ENCODE results near the gene CD82. TPM values are rescaled to one million over a fixed set of nuclear protein-coding genes. Genes with fewer than 3 reads are reported as not detected.
A peak's percentile ranks its signal among the peaks of the same experiment; 100 is the strongest.

Gene CD82
- total RNA-seq, 1 donor from 2014 or later, result 35.5 TPM

GRCh38 chr11:44583353-44583669 is 17.8 kb downstream of the CD82 start:
- Histone ChIP-seq H3K27me3 (ENCODE audit: control insufficient read depth in 3 of 3, insufficient read depth in 3 of 3, low read length in 3 of 3) (no peaks in the 10 kb centered on the region), H3K4me1 (ENCODE audit: control insufficient read depth in 3 of 3, insufficient read depth in 3 of 3, low read length in 3 of 3) (peaks cover 0 to 30% (median 22%) of the 10 kb centered on the region in 3 donors), H3K27ac (ENCODE audit: low read depth, low read length) (no peak overlapping the region), H3K4me3 (ENCODE audit: low read length in 3 of 3) (no peak overlapping the region), H3K9me3 (ENCODE audit: control insufficient read depth in 3 of 3, low read length in 3 of 3) (no peaks in the 10 kb centered on the region), H3K9ac (ENCODE audit: low read depth in 1 of 3, low read length in 3 of 3) (no peak overlapping the region), H3K36me3 (ENCODE audit: control insufficient read depth in 3 of 3, insufficient read depth in 3 of 3, low read length in 3 of 3) (peaks cover 0 to 3% (median 0%) of the 10 kb centered on the region in 3 donors)

- H3K4me3 ChIP-seq (ENCODE audit: low read length in 3 of 3), result no peak overlapping the region
- H3K9me3 ChIP-seq (ENCODE audit: control insufficient read depth in 3 of 3, low read length in 3 of 3), result no peaks in the 10 kb centered on the region
- peaks cover 0 to 25% (median 16%) of the 10 kb centered on the region in 3 donors for H3K4me1 ChIP-seq (ENCODE audit: control insufficient read depth in 3 of 3, insufficient read depth in 3 of 3, low read length in 3 of 3)
- peaks cover 0 to 3% (median 0%) of the 10 kb centered on the region in 3 donors for H3K36me3 ChIP-seq (ENCODE audit: control insufficient read depth in 3 of 3, insufficient read depth in 3 of 3, low read length in 3 of 3)
- H3K27me3 ChIP-seq (ENCODE audit: control insufficient read depth in 3 of 3, insufficient read depth in 3 of 3, low read length in 3 of 3), result no peaks in the 10 kb centered on the region
- H3K27ac ChIP-seq (ENCODE audit: low read depth, low read length), result no peak overlapping the region
- H3K9ac ChIP-seq (ENCODE audit: low read depth in 1 of 3, low read length in 3 of 3), result no peak overlapping the region
Observed at GRCh38 chr11:44585421-44585820, 20.0 kb downstream of the CD82 start.

DNA sequence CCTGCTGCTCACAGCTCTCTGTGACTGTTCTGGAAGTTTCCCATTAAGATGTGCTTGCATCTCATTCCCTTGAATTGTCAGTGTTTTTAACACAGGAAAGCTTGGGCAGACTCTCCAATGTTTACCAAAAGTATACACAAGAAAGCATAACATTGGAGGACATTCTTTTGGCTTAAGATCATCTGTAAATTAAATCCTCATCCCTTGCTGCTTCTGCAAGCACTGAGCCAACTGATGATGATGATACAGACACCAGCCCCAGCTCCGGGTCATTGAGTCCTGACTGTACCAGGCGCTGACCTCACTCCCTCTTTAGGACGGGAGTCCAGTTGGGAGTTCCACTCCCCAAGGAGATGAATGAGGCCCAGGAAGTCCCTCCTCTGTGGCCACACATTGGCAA is 23.8 kb downstream of the CD82 start:
- no peak overlapping the region for H3K9ac ChIP-seq (ENCODE audit: low read depth in 1 of 3, low read length in 3 of 3)
- H3K9me3 ChIP-seq (ENCODE audit: control insufficient read depth in 3 of 3, low read length in 3 of 3), result no peaks in the 10 kb centered on the region

DNA sequence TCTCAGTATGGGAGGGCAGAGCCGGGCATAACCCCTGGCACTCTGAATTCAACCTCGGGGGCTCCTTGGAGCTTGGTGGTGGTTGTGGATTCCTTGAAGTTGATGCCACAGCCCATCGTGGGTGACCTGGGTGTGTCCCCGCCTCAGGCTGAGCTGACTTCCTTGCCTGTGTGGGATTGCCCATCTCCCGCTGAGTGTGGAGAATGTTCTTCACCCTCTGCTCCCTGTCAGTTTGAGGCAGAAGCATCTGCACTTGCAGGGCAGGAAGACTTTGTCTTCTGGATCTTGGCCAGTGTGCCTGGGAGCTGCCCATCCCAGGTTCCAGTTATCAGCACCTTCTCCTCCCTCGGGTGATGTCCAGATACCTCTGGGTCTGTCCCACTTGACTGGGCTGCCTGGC is 25.3 kb downstream of the CD82 start:
- Histone ChIP-seq H3K36me3 (ENCODE audit: control insufficient read depth in 3 of 3, insufficient read depth in 3 of 3, low read length in 3 of 3) (peaks cover 0 to 5% (median 0%) of the 10 kb centered on the region in 3 donors), H3K27me3 (ENCODE audit: control insufficient read depth in 3 of 3, insufficient read depth in 3 of 3, low read length in 3 of 3) (no peaks in the 10 kb centered on the region), H3K27ac (ENCODE audit: low read depth, low read length) (no peak overlapping the region), H3K4me1 (ENCODE audit: control insufficient read depth in 3 of 3, insufficient read depth in 3 of 3, low read length in 3 of 3) (peaks cover 23 to 51% (median 31%) of the 10 kb centered on the region in 3 donors), H3K4me3 (ENCODE audit: low read length in 3 of 3) (no peak overlapping the region), H3K9me3 (ENCODE audit: control insufficient read depth in 3 of 3, low read length in 3 of 3) (no peaks in the 10 kb centered on the region), H3K9ac (ENCODE audit: low read depth in 1 of 3, low read length in 3 of 3) (no peak overlapping the region)

More for the DNA sequence above, 23.8 kb downstream of the CD82 start:
- H3K27ac ChIP-seq (ENCODE audit: low read depth, low read length), result no peak overlapping the region
- peaks cover 0 to 3% (median 0%) of the 10 kb centered on the region in 3 donors for H3K36me3 ChIP-seq (ENCODE audit: control insufficient read depth in 3 of 3, insufficient read depth in 3 of 3, low read length in 3 of 3)
- peaks cover 21 to 52% (median 31%) of the 10 kb centered on the region in 3 donors for H3K4me1 ChIP-seq (ENCODE audit: control insufficient read depth in 3 of 3, insufficient read depth in 3 of 3, low read length in 3 of 3)
- no peak overlapping the region for H3K4me3 ChIP-seq (ENCODE audit: low read length in 3 of 3)
- H3K27me3 ChIP-seq (ENCODE audit: control insufficient read depth in 3 of 3, insufficient read depth in 3 of 3, low read length in 3 of 3), result no peaks in the 10 kb centered on the region

DNA sequence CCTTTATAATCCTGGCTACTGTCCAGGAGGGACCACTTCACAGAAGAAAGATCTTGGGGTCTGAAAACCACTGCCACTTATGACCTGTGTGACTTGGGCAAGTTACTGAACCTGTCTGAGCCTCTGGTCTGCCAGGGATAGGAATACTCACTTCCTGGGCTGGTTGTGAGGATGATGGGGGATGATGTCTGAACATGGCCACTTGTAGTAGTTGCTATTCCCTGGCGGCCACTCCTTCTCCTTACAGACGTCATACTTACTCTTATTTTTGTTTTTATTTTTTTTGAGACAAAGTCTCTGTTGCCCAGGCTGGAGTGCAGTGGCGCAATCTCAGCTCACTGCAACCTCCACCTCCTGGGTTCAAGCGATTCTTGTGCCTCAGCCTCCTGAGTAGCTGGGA is 26.1 kb downstream of the CD82 start:
- Histone ChIP-seq H3K4me3 (ENCODE audit: low read length in 3 of 3) (no peak overlapping the region), H3K36me3 (ENCODE audit: control insufficient read depth in 3 of 3, insufficient read depth in 3 of 3, low read length in 3 of 3) (peaks cover 0 to 5% (median 0%) of the 10 kb centered on the region in 3 donors), H3K27ac (ENCODE audit: low read depth, low read length) (no peak overlapping the region), H3K9ac (ENCODE audit: low read depth in 1 of 3, low read length in 3 of 3) (no peak overlapping the region), H3K4me1 (ENCODE audit: control insufficient read depth in 3 of 3, insufficient read depth in 3 of 3, low read length in 3 of 3) (peaks cover 31 to 58% (median 38%) of the 10 kb centered on the region in 3 donors), H3K9me3 (ENCODE audit: control insufficient read depth in 3 of 3, low read length in 3 of 3) (no peaks in the 10 kb centered on the region), H3K27me3 (ENCODE audit: control insufficient read depth in 3 of 3, insufficient read depth in 3 of 3, low read length in 3 of 3) (no peaks in the 10 kb centered on the region)

DNA sequence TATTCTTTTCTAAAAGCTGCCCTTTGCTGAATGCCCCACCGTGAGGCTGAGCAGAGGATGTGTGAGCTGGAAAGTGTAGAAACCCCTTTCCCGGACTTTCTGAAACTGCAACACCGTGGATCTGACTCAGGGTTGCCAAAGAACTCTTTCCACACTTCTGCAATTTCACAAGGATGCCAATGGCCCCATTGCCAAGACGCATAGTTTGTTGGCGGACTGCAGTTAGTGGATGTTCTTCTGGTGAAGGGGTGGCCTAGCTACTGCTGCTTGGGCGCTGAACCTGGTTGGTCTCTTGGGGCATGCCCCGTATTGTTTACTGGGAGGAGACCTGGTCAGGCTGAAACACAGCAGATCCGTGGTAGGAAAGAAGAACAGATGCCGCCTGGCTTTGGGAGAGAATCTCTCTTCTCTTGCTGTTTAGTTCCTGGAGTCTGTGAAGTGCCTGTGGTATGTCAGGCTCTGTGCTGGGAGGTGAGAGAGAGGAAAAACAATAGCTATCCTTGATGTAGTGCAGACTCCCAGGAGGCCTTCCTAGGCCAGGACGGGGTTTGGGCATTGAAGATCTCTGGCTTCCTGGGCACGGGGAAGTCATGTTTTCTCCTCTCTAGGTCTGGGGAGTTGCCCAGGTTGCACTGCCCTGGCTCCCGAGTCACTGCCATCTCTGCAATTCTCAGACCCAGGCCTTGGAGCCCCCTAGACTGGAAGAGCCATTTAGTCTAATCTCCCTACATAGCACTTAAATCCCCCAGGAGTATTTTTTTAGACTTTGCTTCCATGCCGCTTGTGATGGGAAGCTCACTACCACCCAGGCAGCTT is 26.9 kb downstream of the CD82 start:
- H3K4me1 ChIP-seq (ENCODE audit: control insufficient read depth in 3 of 3, insufficient read depth in 3 of 3, low read length in 3 of 3), result peaks cover 39 to 65% (median 46%) of the 10 kb centered on the region in 3 donors

GRCh38 chr11:44593251-44593650 is 27.8 kb downstream of the CD82 start:
- Histone ChIP-seq H3K27ac (ENCODE audit: low read depth, low read length) (peak overlapping the region; percentile 52), H3K4me1 (ENCODE audit: control insufficient read depth in 3 of 3, insufficient read depth in 3 of 3, low read length in 3 of 3) (peaks cover 45 to 74% (median 54%) of the 10 kb centered on the region in 3 donors)

More for the DNA sequence above, 26.9 kb downstream of the CD82 start:
- peak overlapping the region; percentile 19 to 60 (median 30) for H3K9ac ChIP-seq (ENCODE audit: low read depth in 1 of 3, low read length in 3 of 3)
- H3K4me3 ChIP-seq (ENCODE audit: low read length in 3 of 3), result no peak overlapping the region
- H3K27ac ChIP-seq (ENCODE audit: low read depth, low read length), result peak overlapping the region; percentile 52
- H3K9me3 ChIP-seq (ENCODE audit: control insufficient read depth in 3 of 3, low read length in 3 of 3), result no peaks in the 10 kb centered on the region
- no peaks in the 10 kb centered on the region for H3K27me3 ChIP-seq (ENCODE audit: control insufficient read depth in 3 of 3, insufficient read depth in 3 of 3, low read length in 3 of 3)
- peaks cover 0 to 4% (median 0%) of the 10 kb centered on the region in 3 donors for H3K36me3 ChIP-seq (ENCODE audit: control insufficient read depth in 3 of 3, insufficient read depth in 3 of 3, low read length in 3 of 3)

DNA sequence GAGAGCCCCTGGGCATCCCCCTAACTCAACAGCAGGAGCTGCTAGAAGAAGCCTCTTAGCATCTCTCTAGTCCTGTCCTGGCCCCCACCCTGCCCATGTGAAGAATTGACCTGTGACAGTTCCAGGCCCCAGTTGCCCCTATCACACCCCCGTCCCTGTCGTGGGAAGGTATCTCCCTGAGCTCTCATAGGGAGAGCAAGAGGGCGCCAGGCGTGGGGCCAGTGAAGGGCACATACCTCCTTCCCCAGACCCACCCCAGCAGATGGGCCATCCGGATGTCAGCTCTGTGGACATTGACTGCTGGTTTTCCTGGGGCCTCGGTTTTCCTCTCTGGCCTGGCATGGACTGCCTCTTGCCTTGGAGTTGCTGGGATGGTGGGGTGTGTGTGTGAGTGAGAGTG is 29.5 kb downstream of the CD82 start:
- H3K27me3 ChIP-seq (ENCODE audit: control insufficient read depth in 3 of 3, insufficient read depth in 3 of 3, low read length in 3 of 3), result no peaks in the 10 kb centered on the region
- no peak overlapping the region for H3K4me3 ChIP-seq (ENCODE audit: low read length in 3 of 3)
- H3K9me3 ChIP-seq (ENCODE audit: control insufficient read depth in 3 of 3, low read length in 3 of 3), result no peaks in the 10 kb centered on the region
- H3K4me1 ChIP-seq (ENCODE audit: control insufficient read depth in 3 of 3, insufficient read depth in 3 of 3, low read length in 3 of 3), result peaks cover 45 to 76% (median 61%) of the 10 kb centered on the region in 3 donors
- H3K9ac ChIP-seq (ENCODE audit: low read depth in 1 of 3, low read length in 3 of 3), result no peak overlapping the region
- H3K27ac ChIP-seq (ENCODE audit: low read depth, low read length), result no peak overlapping the region
- H3K36me3 ChIP-seq (ENCODE audit: control insufficient read depth in 3 of 3, insufficient read depth in 3 of 3, low read length in 3 of 3), result peaks cover 0 to 2% (median 0%) of the 10 kb centered on the region in 3 donors

More at GRCh38 chr11:44593251-44593650, 27.8 kb downstream of the CD82 start:
- Histone ChIP-seq H3K27me3 (ENCODE audit: control insufficient read depth in 3 of 3, insufficient read depth in 3 of 3, low read length in 3 of 3) (no peaks in the 10 kb centered on the region), H3K36me3 (ENCODE audit: control insufficient read depth in 3 of 3, insufficient read depth in 3 of 3, low read length in 3 of 3) (peaks cover 0 to 2% (median 0%) of the 10 kb centered on the region in 3 donors), H3K4me3 (ENCODE audit: low read length in 3 of 3) (peak overlapping the region in 2 of 3 donors; percentile 31 to 45), H3K9ac (ENCODE audit: low read depth in 1 of 3, low read length in 3 of 3) (peak overlapping the region in 1 of 3 donors; percentile 61), H3K9me3 (ENCODE audit: control insufficient read depth in 3 of 3, low read length in 3 of 3) (no peaks in the 10 kb centered on the region)

DNA sequence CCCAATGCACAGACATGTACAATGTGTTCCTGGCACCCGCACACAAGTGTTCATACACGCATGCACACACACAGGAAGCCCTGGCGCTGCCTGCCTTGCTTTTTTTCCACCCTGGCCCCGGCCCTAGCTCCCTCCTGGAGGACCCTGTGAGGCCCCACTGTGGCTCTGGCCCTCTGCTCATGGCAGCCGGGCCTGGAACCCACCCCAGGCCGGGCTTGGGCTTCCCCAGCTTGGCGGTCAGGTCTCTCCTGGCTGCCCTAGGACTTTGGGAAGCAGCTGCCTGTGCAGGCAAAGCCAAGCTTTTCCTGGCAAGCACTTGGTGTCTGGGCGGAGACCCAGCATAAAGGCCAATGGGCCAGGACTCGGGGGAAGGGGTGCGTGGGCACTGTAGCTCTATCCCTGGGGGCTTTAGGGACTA is 30.5 kb downstream of the CD82 start:
- Histone ChIP-seq H3K36me3 (ENCODE audit: control insufficient read depth in 3 of 3, insufficient read depth in 3 of 3, low read length in 3 of 3) (peaks cover 0 to 2% (median 0%) of the 10 kb centered on the region in 3 donors), H3K4me1 (ENCODE audit: control insufficient read depth in 3 of 3, insufficient read depth in 3 of 3, low read length in 3 of 3) (peaks cover 45 to 75% (median 64%) of the 10 kb centered on the region in 3 donors), H3K27ac (ENCODE audit: low read depth, low read length) (peak overlapping the region; percentile 75), H3K9me3 (ENCODE audit: control insufficient read depth in 3 of 3, low read length in 3 of 3) (no peaks in the 10 kb centered on the region), H3K27me3 (ENCODE audit: control insufficient read depth in 3 of 3, insufficient read depth in 3 of 3, low read length in 3 of 3) (no peaks in the 10 kb centered on the region), H3K9ac (ENCODE audit: low read depth in 1 of 3, low read length in 3 of 3) (peak overlapping the region; percentile 23 to 59 (median 50)), H3K4me3 (ENCODE audit: low read length in 3 of 3) (peak overlapping the region; percentile 36 to 45 (median 41))
